Stimulated activated CD4-positive, alpha-beta T cell treated with anti-CD3 and anti-CD28 coated beads, Interleukin-1b, Interleukin-23, amount 100 ng/mL, for 48 hours (primary cell): ENCODE measurements around the gene RAC2.

Source experiments
- DNase-seq: peaks from one replicate; pipeline ENCODE4 v3.0.0-alpha.2; 2020

Gene RAC2

DNA sequence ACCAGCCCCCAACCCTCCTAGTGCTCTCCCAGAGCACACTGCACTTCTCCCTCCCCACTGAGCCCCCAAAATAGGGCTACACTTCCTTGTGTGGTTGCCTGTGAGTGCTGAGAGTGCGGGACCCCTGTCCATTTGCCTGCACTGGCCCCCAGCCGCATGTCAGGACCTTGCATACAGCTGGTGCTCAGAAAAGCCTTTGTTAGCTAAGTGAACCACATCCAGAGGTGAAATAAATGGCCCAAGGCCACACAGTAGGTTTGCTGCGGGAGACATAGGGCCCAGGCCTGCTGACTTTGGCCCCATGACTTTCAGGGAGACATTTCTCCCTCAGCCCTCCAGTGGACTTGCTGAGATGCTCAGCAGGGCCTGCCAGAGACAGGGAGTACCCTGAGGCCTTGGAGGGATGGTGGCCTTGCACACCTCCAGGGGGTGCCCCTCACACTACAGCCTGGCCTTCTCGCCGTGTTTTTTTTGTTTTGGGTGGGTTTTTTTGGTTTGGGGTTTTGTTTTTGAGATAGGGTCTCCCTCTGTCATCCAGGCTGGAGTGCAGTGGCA lies 42.0 kb downstream of the RAC2 start:
- peak; percentile 0 for DNase-seq

DNA sequence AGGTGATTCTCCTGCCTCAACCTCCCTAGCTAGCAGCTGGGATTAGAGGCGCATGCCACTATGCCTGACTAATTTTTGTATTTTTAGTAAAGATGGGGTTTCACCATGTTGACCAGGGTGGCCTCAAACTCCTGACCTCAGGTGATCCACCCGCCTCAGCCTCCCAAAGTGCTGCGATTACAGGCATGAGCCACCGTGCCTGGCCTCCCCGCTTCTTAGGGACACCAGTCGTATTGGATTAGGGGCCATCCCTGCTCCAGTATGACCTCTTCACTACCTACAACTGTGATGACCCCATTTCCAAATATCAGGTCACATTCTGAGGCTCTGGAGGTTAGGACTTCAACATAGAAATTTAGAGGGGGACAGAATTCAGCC lies 42.6 kb downstream of the RAC2 start:
- DNase-seq: peak; percentile 1

DNA sequence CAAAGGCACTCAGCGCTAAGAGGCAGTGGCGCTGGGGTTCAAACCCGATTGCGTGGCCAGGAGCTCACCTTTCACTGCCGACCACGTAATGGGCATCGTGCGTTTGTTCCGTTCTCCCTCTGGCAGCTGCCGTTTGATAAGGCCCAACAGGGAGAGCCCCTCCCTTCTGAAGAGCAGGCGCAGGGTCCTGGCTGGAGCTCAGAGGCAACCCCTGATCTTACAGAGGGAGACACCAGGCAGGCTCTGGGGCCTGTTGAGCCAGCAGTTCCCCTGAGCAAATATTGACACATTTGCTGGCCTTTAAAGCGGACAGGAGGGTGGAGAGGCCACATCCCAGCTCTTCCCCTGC lies 44.3 kb downstream of the RAC2 start:
- DNase-seq: no peak

DNA sequence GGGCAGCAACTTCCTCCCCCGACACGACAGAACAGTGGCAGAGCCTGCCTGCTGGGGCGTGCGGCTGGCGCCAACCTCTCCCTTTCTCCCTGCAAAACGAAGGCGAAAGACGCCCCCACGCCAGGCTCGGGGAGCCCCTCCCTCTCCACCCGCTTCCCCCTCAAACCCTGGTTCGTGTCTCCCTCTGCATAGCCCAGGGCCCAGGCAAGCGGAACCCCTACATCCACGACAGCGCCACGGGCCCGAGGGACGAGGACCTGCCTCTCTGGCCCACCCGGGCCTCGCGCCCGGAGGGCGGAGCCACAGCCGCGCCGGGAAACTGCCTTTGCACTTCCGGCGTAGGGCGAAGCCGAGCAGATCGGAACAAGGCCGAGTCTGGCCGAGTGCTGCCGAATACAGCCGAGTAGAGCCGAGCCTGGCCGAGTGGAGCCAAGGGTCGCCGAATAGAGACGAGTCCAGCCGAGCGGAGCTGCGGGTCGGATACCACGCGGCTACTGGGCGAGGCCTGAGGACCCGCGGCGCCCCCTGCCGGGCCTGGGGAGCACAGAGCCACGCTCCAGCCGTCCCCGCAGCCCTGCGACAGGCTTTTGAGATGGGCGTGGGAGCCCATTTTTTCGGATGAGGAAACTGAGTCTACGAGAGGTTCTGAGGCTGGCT lies 44.8 kb downstream of the RAC2 start:
- peak; percentile 99 for DNase-seq

DNA sequence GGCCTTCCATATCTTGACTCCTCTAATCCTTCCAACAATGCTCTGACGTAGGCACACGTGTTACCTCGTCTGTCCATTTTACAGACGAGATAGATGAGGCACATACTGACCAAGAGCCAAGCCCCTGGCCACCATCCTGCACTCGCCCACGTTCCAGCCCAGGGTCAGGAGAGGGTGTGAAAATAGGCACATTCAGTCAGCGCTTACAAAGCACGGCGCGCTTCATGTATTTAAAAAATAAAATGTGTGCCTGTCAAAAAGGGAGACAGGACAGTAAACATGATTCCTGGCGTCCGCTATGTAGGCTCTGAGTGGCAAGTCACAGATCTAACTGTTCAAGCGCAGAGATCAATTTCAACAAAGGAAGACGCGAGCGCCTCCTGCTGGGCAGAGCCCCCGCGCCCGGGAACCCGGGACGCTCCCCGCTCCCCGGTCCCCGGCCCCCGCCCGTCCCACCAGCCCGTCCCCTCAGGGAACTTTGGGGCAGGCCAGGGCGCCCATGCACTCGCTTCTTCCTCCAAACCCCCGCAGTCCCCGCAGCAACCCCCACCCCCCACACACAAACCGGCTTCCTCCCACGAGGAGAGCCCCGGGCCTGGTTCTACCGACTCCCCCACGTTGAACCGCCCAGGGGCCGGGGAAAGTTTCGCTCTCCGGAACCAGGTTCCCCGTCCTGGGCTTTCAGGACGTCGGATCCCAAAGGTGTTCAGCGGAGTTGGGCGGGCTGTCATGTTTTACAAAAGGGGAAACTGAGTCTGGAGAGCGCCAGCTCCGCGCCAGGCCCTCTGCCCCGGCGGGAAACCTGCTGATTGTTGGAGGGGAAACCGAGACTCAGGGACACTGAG lies 45.6 kb downstream of the RAC2 start:
- peak; percentile 89 for DNase-seq

DNA sequence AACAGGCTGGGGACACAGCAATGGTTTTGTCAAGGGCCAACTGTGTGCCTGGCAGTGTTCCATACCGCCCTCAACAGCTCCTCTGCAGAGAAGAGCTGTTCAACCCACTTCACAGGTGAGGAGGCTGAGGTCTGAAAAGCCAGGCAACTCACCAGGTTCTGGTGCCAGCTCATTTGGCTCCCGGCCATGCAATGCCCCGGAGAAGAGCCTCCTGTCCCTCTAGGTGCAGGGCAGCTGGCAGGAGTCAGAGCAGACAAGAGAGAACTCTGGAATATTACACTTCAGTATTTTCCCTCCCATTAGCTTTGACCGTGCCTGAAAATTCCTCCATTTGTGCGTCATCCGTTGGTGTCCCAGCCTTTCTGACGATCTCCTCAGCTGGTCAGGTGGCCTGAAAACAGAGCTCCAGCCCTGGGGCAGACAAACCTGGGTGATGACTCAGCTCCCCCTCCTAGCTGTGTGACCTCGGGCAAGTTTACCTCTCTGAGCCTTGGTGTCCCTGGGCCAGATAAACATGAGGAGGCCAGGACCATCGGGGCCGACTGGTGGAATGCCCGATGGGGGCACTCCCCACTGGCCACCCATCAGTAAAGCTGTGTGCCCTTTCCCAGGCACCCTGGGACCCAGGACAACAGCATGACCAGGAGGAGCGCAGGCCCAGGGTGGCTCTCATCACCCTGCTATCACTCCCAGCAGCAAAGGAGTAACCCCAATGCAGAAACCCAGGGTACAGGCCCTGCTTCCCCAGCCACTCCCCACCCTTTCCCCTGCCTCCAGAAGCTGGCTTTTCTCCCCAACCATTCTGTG lies 46.4 kb downstream of the RAC2 start:
- no peak for DNase-seq

DNA sequence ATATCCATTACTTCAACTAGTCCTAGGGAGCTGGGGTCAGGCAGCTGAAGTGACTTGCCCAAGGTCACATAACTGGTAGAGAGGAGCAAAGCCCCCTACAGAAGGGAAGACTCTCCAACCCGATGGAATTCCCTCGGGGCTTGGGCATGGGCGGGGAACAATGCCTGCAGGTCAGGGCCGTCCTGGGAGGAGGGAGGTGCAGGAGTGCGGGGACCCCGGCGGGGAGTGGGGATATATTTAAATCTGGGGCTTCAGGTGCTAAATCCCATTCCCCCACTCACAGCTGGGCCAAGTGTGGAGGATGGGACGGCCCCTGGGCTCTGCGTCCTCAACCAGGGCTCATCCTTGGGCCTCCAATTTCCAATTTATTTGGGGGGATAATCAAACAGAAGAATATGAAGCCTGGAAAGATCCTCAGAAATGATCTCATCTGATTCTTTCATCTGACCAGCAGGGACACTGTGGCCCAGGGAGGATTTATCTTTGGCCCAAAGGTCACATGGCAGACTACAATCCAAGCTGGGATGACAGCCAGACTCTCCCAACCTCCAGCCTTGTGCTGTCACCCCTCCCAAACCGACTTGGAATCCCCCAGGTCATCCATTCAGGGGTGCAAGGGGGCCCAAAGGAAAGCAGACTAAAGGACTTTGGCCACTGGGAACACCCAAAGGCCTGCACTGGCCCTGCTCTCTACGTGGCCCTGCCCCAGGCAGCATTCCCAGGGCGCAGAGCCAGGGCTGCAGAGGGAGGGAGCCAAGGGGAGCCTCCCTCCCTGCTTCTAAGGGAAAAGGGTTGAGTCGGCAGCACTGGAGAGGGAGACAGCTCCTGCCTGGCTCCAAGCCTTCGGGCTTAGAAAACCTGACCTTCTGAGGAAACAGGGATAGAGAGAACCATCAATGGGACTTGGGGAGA lies 47.3 kb downstream of the RAC2 start:
- peak; percentile 0 for DNase-seq

DNA sequence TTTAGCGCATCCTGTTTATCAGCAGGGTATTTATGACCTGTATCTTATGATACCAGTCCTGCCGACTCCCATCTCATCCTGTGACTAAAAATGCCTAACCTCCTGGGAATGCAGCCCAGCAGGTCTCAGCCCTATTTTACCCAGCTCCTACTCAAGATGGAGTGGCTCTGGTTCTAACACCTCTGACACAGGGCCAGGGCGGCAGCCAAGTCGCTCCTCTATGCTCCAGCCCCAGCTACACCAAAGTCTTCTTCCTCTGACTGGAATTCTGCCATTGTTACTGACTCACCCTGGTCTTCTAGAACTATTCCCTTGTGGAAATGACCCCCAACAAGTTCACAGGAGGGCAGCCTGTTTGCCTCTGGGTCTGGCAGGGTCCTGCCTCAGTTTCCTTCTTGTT lies 48.1 kb downstream of the RAC2 start:
- no peak for DNase-seq

DNA sequence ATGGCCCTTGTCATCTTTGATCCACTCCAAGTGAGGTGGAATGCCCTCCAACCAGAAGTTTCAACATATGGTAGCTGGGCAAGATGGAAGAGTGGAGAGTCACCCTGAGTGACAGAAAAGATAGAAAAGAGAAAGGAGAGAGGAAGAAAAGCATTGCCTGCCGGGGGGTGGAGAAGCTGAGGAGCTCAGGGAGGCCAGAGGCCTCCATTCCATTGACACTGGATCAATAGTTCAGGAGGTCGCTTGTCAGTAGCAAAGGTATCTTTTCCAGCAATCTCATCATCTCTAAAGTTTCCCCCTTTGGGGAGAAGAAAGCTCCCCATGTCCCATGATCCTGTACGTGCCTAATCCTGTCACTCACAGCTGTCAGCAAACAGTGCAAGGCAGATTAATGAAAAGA lies 49.3 kb downstream of the RAC2 start:
- no peak for DNase-seq

DNA sequence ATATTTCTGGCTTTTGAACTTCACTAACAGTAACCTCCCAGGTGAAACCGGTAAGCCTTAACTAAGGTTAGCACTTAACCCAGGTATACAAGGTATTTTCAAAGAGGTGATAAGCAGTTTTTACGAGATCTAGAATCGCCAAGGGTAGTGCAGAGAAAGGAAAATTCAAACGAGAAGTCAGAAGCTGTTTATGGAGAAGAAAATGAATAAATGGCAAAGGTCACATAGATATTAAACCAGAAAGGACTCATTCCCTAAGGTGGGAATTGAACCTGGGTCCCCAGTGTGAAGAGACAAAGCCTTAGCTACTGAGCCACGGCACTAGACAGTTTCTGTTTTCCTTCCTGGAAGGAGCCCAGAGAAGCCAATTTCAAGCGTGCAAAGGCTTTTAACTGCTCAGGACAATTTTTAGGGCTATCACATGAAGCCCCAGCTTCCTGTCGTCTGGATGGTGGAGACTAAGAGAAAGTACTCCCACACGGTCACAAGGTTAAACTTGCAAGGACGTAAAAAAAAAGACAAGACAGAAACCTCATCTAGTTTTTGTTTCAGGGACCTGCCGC lies 50.4 kb downstream of the RAC2 start:
- DNase-seq: peak; percentile 44

DNA sequence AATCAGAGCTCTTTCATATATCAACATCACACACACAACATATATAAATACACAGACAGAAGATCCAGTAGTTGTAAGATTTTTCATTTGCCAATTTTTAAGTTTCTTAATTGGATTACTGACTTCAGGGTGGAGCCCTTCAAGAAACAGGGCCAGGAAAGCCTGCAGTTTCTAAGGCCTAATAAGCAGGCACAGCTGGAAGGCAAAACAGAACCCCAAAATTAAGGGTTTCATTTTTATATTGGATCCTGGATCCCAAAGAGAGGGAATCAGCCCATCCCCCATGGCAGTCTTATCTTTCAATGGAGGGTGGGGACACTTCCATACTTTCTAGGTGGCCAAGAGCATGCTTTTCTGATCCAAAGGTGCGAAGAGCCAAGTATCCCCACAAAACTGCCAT lies 51.3 kb downstream of the RAC2 start:
- no peak for DNase-seq

DNA sequence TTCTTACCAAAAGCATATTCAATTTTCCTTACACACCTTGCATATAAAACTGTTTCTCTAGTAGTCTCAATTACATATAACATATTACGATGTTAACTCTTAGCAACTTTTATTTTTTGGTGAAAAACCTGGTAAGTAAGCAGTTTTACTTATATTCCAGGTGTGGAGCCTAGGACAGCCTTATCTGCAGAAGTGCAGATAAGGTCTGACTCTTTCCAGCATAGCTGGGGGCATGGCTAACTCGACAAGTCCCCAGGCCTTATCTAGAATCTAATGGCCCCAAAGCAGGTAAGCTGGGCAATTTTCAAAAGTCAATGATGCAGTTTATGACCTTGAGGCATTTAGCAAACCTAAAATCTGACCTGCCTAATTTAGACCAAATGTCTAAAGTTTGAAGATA lies 51.9 kb downstream of the RAC2 start:
- no peak for DNase-seq

DNA sequence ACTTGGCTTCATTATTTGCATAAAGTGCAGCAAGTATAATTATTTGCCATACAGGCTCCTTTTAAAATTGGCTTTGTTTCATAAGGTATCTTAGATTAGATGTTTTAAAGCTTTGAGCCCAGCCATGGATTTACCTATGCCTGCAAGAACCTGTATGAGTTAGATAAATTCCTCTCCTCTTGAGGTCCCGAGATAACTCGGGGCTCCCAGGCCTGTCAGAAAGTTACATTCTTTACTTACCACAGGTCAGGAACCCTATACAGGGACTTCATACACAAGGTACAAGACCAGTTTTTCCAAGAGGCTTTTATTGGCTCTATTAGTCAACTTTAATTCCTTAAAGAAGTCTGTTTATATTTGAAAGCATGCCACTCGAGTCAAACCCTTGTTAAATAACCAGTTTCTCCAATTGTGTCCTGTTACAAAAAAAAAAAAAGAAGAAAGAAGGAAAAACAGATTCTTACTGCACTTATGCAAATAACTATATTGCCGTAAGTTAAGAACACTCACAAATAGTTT lies 53.7 kb downstream of the RAC2 start:
- no peak for DNase-seq

DNA sequence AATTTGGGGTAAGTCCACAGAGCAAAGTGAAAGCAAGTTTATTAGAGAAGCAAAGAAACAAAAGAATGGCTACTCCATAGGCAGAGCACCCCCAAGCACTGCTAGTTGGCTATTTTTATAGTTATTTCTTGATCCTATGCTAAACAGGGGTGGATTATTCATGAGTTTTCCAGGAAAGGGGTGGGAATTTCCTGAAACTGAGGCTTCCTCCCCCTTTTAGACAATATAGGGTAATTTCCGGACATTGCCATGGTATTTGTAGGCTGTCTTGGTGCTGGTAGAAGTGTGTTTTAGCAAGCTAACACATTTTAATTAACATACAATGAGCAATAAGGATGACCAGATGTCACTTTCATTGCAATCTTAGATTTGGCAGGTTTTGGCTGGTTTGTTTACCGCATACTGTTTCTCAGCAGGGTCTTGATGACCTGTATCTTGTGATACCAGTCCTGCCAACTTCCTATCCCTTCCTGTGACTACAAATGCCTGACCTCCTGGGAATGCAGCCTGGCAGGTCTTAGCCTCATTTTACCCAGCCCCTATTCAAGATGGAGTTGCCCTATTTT lies 55.1 kb downstream of the RAC2 start:
- no peak for DNase-seq

DNA sequence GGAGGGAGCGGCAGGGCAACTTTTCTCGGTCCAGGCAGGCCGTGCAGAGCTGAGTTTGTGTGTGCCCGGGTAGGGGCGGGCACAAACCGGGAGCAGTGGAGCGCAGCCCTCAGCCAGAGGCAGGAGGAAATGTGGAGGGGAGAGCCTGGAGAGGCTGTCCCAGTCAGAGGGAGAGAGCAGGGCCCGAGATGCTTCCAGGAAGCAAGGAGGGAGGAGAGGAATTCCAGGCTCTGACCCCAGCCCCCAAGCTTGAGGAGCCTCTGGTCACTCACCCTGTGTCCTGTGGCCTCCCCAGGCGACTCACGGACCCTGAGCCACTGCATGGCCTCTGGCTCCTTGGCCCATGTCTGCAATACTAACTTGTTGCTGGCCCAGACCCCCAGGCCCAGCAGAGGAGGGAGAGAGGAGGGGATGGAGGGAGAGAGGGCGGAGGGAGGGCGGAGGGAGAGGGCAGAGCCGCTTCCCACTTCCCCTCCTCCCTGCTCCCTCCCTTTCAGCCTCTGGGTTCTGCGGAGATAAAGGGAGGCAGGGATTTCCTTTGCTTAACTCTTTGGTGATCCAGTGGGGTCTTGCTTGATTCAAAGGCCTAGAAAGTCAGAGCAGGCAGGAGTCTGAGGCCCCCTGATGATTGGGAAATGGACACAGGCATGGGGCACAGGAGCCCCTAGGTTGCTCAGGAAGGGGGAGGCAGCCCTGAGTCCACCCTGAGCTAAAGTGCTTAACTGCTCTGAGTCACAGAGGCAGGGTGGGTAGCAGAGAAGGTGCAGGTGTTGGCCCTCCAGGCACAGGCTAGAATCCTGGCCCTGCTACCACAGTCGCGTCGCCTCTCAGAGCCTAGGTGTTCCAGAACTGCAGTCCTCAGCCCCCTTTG lies 55.9 kb downstream of the RAC2 start, which contains the start of gene C1QTNF6:
TSS of gene C1QTNF6 (minus strand) at position 357 of the 871 bp plus-strand sequence. CDS start at position 323, 34 bp downstream.
- no peak for DNase-seq

DNA sequence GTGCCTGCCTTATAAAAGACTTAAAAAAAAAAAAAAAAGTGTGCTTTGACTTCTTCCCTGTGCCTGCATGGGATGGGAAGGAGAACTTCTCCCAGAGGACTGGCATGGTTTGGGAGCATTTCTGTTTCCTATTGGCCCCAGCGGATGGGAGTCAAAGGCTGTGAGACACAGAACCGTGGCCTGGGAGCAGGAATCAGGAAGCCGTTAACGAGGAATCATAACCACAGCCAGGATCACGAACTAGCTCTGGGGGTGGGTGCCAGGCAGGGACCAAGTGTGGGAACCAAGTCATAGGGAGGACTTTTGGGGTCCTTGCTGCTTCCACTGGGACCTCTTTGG lies 56.5 kb downstream of the RAC2 start:
- no peak for DNase-seq

DNA sequence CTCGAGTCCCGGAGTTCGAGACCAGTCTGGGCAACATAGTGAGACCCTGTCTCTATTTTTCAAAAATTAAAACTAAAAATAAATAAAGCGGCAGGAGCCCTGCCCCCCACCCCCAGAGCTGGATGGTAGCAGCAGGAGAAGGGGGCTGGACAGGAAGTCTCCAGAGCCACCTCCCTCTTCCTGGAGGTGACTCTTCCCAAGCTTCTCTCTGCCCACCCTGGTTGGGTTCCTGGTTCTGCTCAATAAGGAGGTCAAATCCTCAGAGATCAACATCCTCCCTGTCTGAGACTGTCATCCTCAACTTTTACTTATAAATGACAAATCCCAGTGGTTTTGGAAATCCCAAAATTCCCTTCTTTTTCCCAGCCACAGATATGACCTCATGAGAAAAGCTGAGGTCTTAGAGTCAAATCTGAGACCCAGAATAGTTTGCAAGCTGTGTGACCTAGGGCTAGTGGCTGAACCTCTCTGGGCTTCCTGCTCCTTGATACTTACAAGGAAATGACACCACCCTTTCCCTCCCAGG lies 57.0 kb downstream of the RAC2 start:
- DNase-seq: no peak

DNA sequence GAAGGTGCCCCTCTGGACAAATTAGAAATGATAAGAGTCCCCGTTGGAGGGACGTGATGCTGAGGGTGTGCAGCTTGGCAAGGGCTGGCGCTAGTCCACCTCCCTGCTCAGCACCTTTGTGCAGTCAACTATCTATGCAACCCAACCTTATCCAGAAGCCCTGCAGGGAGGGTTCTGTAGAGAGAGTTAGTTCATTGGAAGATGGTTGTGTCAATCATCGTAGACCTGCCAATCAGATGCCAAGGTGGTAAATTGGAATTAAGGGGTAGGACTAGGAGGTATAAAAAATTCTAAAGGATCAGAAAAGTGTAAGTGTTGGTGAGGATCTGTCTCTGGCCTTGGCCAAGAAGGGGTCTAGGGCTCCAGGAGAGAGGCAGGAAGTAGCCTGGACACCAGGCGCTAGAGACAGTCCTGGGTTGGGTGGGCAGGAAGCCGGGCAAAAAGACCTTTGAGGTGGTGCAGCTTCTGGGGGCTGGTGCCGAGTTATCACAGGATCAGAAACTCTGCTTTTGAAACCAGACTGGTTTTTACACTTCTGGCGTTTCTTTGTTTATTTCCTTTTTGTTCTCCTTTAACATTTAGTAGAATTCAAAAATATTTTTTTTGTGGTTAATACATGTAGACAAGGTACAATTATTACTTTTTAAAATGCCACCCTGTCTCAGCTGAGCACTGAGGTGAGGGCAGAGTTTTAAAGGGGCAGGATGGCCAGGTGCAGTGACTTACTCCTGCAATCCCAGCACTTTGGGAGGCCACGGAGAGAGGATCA lies 57.7 kb downstream of the RAC2 start:
- DNase-seq: no peak

DNA sequence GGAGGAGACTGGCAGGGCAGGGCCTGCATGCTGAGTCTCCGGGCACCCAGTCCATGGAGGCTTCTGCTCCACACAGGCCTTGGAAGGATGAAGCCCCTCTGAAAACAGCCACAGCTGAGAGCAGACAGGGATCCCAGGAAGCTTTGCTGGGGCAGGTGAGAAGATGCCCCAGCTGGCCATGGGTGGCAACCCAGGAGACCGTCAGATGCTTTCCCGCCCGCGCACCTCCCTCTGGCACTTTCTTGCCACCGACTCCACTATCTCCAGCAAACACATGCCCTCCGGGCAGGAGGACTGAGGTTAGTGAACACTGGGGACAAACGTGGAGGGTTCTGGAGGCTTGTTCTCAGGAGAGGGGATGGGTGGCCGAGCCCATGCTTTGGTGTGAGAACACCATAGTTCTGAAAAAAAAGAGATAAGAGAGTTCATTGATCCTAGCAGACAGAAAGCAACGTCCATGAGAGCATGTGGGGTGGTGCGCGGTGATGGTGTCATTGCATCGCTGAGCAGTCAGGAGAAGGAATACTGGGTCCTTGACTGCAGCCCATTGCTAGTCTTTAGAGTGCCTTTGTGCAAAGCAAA lies 58.3 kb downstream of the RAC2 start:
- DNase-seq: no peak
